Stimulated activated CD8-positive, alpha-beta memory T cell treated with anti-CD3 and anti-CD28 coated beads, Interleukin-2, amount 100 ng/mL, for 1 hour (primary cell): ENCODE results near the gene SEPTIN8.

ENCODE experiments used
- DNase-seq, 2 donors: peaks; one replicate each; pipeline ENCODE4 v3.0.0-alpha.2; 2020; ENCODE audit warnings: low read depth in 2 of 2

SEPTIN8 gene

DNA sequence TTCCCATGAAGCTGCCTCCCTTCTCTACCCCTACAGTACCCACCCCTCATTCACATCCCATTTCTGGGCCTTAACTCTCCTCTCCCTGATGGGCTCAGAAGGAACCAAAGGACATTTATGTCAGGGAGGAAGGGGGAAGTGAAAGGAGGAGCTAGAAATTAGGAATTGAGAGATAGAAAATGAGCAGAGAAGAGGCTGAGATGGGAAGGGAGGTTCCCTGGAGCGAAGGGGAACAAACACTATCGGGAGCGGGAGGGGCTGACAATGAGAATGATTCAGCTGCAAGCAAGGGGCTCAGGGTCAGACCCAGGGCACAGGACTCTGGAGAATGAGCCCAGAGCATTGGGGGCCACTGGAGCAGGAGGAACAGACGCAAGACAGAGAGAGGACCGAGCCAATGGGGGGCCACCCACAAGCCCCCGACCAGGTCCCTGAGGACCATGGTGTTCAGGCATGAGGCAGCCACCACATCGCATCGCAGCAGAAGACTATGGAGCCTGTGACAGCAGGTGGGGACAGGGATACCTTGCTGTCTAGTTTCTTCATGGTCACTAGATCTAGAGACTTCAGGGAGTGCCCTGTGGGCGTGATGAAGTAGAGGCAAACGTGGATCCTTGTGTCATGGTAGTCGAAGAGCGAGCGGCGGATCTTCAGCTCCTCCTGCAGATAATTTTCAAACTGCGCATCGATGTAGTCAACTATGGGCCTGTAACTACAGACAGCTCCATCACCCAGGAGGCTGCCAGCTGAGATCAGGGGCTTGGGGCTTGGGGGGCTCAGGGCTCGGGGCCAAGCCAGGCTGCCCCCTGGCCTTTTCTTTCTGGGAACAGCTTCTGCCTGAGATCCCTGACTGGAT is 13.6 kb downstream of the SEPTIN8 start:
- DNase-seq = no peak

- DNase-seq = no peak
Observed at GRCh38 chr5:132762246-132763000, 14.6 kb downstream of the SEPTIN8 start.

DNA sequence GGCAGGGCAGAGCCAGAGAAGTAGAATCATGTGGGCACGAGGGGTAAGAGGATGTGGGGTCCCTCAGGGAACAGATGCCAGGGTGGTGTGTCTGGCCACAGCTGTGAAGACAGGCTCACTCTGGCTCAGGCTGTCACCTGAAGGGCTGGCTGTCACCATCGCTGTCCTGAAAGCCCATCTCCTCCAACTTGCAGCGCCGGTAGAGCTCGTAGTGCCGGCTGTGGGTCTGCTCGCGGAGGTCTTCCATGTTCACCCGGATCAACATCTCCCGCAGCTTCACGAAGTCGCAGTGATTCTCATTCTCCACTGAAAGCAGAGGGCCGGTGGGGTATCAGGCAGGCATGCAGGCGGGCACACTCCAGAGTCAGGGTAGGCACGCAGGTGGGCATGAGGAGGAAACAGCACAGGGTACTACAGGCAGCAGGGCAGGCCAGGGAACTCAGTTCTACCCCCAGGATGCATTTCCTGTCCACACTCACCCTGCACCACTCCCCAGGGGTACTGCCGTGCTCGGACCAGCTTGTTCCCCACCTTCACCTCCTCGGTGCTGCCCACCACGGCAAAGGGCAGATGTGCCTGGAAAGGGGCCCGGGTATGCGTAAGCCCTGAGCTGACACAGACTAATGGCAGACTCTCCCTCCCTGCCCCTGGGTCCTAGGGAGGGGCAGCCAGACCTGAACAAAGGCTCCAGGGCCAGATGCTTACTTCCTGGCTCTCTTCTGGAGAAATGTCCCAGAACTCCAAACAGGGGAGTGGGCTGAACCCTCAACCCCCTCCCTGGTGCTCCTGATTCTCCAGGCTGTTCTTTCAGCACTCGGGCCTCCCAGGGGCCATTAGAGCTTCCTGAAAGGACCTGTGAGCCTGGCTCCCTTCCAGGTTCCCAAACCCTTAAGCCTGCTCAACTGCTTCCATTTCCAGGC is 15.5 kb downstream of the SEPTIN8 start:
- DNase-seq = no peak

GRCh38 chr5:132760601-132761317 is 16.3 kb downstream of the SEPTIN8 start:
- no peak for DNase-seq

DNA sequence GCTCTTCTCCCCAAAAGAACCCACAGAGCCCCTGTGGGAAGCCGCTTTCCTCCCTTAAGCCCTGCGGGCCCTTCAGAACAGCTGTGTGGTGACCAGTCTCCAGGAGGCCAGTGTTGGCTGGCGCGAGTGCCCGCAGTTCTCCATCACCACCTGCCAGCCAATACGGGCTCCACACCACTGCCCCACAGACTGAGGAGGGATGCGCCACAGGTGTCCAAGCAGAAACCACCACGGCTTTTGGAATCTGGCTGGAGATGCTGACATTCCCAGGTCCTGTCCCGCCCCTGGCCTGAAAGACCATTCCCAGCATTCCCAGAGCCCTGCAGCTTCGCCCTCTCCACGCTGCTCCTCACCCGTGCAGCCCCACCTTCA is 17.0 kb downstream of the SEPTIN8 start:
- no peak for DNase-seq

- no peak for DNase-seq
Observed at GRCh38 chr5:132759114-132760048, 17.7 kb downstream of the SEPTIN8 start.

- DNase-seq = no peak
Observed at GRCh38 chr5:132758451-132758850, 18.6 kb downstream of the SEPTIN8 start.

DNA sequence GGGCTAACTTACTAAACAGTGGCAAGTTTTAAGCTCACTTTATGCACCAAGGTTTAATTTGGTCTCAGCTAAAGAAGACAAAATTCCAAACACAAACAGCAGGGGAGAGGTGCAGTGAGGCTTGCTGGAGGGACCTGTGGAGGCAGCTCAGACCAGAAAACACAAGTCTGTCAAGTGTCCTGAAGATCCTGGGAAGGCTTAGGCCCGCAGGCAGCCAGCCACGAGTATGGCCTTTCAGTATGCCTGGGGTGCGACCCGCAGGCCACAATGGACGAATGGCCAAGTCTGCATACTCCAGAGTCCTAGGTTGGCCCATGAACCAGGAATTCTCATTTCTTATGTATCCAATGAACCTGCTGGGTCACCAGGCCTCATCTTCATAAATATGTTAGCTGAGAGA is 20.5 kb downstream of the SEPTIN8 start:
- DNase-seq = no peak

DNA sequence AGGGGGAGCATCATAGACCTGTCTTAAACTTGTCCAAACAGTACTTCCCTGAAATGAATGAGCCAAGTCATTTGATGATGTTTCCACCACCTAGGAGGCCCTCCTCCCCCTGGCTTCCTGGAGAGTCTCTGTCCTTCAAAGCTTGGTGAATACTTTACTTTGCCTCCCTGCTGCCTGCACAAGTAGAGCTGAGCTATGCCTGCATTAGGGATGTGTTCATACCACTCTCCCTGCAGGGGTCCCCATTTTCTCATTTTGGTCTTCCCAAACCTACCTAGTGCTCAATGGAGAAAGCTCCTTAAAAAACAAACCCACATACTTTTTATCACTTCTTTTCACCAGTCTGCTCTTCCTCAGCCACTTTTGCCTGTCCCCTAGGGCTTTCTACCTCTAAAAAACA is 22.1 kb downstream of the SEPTIN8 start:
- no peak for DNase-seq

DNA sequence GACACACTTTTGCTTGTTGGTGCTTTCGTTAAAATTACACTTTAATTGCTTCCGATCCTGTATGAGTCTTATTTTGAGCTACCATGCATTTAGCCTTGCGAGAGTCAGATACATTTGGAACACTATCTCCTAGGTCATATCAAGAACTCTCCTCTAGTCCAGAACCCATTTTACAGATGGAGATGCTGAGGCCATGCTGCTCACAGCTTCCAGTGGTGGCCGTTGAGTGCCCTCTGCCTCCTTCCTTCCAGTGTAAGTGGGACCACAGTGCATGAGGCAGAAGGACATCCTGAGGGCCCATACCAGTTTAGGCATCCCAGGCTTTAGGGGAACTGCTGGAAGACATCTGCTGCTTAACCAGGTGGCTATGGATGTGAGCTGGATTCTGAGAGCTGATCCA is 22.9 kb downstream of the SEPTIN8 start:
- DNase-seq = no peak

DNA sequence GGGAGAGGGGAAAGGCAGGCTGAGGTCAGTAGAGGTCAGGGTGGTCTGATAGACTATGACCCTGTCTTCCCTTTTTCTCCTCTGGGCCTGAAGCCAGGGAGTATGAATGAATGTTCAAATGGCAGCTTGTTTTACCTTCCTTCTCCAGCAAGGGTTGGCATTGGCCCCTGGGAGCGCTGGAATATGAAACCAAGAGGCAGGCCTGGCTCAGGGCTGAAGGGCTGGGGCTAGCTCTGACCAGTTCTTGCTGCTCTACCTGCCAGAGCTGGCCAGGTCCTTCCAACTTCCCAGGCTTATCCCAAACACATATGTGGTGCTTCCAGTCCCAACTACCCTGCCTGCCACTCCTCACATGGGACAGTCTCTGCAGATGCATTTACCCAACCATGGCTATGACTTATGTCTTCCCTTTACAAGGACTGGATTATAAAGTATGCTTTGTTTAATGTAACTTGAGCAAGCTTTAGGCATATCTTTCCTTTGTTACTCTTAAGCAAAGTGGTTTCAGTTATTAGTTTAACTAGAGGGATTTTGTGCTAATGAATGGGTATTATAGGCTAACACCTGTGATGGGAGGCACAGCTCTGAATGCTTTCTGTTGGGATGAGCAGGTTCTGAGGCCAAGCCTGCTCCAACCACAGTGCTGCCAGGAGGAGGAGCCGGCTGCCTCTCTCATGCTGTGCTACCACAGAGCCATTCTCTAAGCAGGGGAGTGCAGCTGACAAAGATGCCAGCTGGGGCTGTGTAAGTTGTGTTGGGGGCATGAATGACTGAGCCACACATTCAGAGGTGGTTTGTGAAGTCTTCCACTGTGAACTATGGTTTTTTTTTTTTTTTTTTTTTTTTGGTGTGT is 23.7 kb downstream of the SEPTIN8 start:
- DNase-seq = no peak

GRCh38 chr5:132752581-132753125 is 24.4 kb downstream of the SEPTIN8 start:
- no peak for DNase-seq

DNA sequence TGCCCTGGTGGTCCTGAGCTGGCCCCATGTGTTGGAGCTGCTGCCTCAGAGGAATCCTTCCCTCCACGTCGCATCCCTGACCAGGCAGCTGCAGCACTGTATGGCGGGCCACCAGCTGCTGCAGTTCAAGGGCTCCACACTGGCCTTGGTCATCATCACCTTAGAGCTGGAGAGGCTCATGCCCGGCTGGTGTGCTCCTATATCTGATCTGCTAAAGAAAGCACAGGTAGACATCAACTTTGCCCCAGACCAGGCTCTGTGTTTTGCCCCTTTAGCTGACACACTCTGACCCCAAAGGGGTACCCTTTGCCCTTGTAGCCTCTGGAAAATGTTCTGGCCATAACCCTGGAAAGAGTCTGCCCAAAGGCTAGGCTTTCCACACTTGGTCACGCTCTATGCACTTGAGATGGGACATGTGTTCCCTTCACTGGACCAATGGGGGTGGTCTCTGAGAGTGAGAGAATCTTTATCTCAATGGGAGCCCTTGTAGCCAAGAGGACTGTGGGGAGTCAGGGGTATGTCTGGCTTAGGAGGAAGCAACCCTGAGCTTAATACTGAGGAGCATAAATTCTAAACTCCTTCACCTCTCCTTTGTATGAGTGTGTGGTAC is 25.0 kb downstream of the SEPTIN8 start:
- DNase-seq = no peak

GRCh38 chr5:132751444-132751843 is 25.6 kb downstream of the SEPTIN8 start:
- DNase-seq = no peak

- DNase-seq = no peak
Observed at GRCh38 chr5:132750471-132751230, 26.4 kb downstream of the SEPTIN8 start.

DNA sequence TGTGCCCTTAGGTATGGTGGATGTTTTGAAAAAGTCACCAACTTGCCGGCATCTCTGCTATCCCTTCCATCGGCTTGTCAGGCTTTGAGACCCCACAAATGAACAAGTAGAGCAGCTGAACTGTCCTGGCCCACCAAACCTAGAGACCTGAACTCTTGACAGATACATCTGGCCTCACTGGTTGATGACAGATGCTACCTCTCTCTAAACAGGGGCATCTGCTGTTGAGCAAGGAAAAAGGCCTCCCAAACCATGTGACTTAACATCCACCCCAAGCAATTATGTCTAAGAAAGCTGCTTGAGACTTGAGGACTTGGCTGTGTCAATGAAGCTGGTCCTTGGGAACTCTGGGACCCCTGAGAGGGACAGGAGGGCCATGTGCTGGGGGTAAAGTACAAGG is 27.5 kb downstream of the SEPTIN8 start:
- DNase-seq = no peak

GRCh38 chr5:132748522-132749000 is 28.5 kb downstream of the SEPTIN8 start:
- DNase-seq = no peak
